HG03378 (cell line): ENCODE data around the gene BRMS1.
"Not testable (repeated sequence)": the region's sequence is repeated elsewhere in the genome, so short reads cannot be mapped to it uniquely, and the experiment has no call there.

Source experiments
- ATAC-seq: cut with Tn5 transposase; IDR thresholded peaks from one replicate; pipeline ENCODE4 v1.9.1; 2021; ENCODE audit warnings: mild to moderate bottlenecking, moderate library complexity; ENCODE audit not compliant: unreplicated experiment

Gene BRMS1

GRCh38 chr11:66326261-66327111, 18.4 kb downstream of the BRMS1 start:
- ATAC-seq: no peak

- no peak for ATAC-seq
Observed at GRCh38 chr11:66325263-66325671, 19.6 kb downstream of the BRMS1 start.

- no peak for ATAC-seq
Observed at GRCh38 chr11:66324664-66325063, 20.2 kb downstream of the BRMS1 start.

GRCh38 chr11:66323684-66324083, 21.2 kb downstream of the BRMS1 start:
- no peak for ATAC-seq

GRCh38 chr11:66322732-66323427, 22.0 kb downstream of the BRMS1 start:
- ATAC-seq: no peak

- no peak for ATAC-seq
Observed at GRCh38 chr11:66321606-66322005, 23.3 kb downstream of the BRMS1 start.

GRCh38 chr11:66320748-66321147, 24.2 kb downstream of the BRMS1 start:
- ATAC-seq: not testable (repeated sequence)

- ATAC-seq: not testable (repeated sequence)
Observed at GRCh38 chr11:66320289-66320688, 24.6 kb downstream of the BRMS1 start.

GRCh38 chr11:66318600-66318970, 26.3 kb downstream of the BRMS1 start:
- no peak for ATAC-seq

- ATAC-seq: no peak
Observed at GRCh38 chr11:66317723-66318599, 26.9 kb downstream of the BRMS1 start.

- ATAC-seq: no peak
Observed at GRCh38 chr11:66317322-66317722, 27.6 kb downstream of the BRMS1 start.

- no peak for ATAC-seq
Observed at GRCh38 chr11:66316849-66317251, 28.1 kb downstream of the BRMS1 start, which contains the start of gene CD248. TSS of gene CD248 (minus strand) at chr11:66317044. CDS start at chr11:66317027, 17 bp downstream.

- no peak for ATAC-seq
Observed at GRCh38 chr11:66315921-66316811, 28.7 kb downstream of the BRMS1 start.

- no peak for ATAC-seq
Observed at GRCh38 chr11:66315498-66315885, 29.4 kb downstream of the BRMS1 start.

GRCh38 chr11:66314561-66315497, 30.1 kb downstream of the BRMS1 start:
- ATAC-seq: no peak

GRCh38 chr11:66314186-66314501, 30.8 kb downstream of the BRMS1 start:
- ATAC-seq: no peak

- ATAC-seq: no peak
Observed at GRCh38 chr11:66313321-66314185, 31.4 kb downstream of the BRMS1 start.
